Mesenchymal stem cell (in vitro differentiated cells and primary cell): ENCODE measurements around the gene SYT6.

Experiments used
- DNase-seq: peaks from one replicate; pipeline ENCODE4 v3.0.0-alpha.2; 2013
- H2AFZ ChIP-seq: one replicate; pipeline ENCODE4 v1.6.1; 2013; ENCODE audit warnings: low read depth, mild to moderate bottlenecking, control low read depth, inconsistent platforms, low read length, moderate library complexity
- H2AK5ac ChIP-seq: 2 replicates; pipeline ENCODE4 v1.6.1; 2013; ENCODE audit warnings: low read length, moderate library complexity, mild to moderate bottlenecking, inconsistent platforms; ENCODE audit not compliant: severe bottlenecking
- H2BK120ac ChIP-seq: one replicate; pipeline ENCODE4 v1.6.1; 2013; ENCODE audit warnings: low read depth, mild to moderate bottlenecking, inconsistent platforms, low read length, moderate library complexity
- H2BK12ac ChIP-seq, 2 experiments: one replicate each; pipeline ENCODE4 v1.6.1; 2013; ENCODE audit warnings: inconsistent platforms in 2 of 2, low read length in 2 of 2, mild to moderate bottlenecking in 2 of 2, moderate library complexity in 2 of 2, control low read depth in 1 of 2
- H2BK15ac ChIP-seq: one replicate; pipeline ENCODE4 v1.6.1; 2013; ENCODE audit warnings: mild to moderate bottlenecking, low read depth, inconsistent platforms; ENCODE audit not compliant: poor library complexity, severe bottlenecking
- H2BK5ac ChIP-seq: 2 replicates; pipeline ENCODE4 v1.6.1; 2013; ENCODE audit warnings: low read depth, mild to moderate bottlenecking, low read length, control low read depth, inconsistent platforms; ENCODE audit not compliant: poor library complexity, severe bottlenecking
- H3K14ac ChIP-seq, 2 experiments: one replicate each; pipeline ENCODE4 v1.6.1; 2013; ENCODE audit warnings: inconsistent platforms in 2 of 2, low read length in 2 of 2, control low read depth in 1 of 2, mild to moderate bottlenecking in 1 of 2, moderate library complexity in 1 of 2
- H3K18ac ChIP-seq, 2 experiments: one replicate each; pipeline ENCODE4 v1.6.1; 2013; ENCODE audit warnings: inconsistent platforms in 2 of 2, low read length in 2 of 2, control low read depth in 1 of 2, low read depth in 1 of 2, mild to moderate bottlenecking in 1 of 2
- H3K23ac ChIP-seq, 2 experiments: one replicate each; pipeline ENCODE4 v1.6.1; 2013; ENCODE audit warnings: inconsistent platforms in 2 of 2, low read length in 2 of 2, mild to moderate bottlenecking in 2 of 2, moderate library complexity in 2 of 2, control low read depth in 1 of 2
- H3K27ac ChIP-seq: 2 replicates; pipeline ENCODE4 v1.5.1; 2013; ENCODE audit warnings: mild to moderate bottlenecking, moderate library complexity, low read length, control low read depth, inconsistent platforms; ENCODE audit not compliant: poor library complexity, severe bottlenecking
- H3K27me3 ChIP-seq, 2 experiments: 2 replicates each; pipeline versions ENCODE4 v1.6.1 to v1.7.0; 2013; ENCODE audit warnings: low read length in 2 of 2, mild to moderate bottlenecking in 2 of 2, moderate library complexity in 2 of 2, control low read depth in 1 of 2, inconsistent platforms in 1 of 2; ENCODE audit not compliant: control insufficient read depth in 1 of 2, insufficient read depth in 1 of 2
- H3K36me3 ChIP-seq, 2 experiments: 2 replicates each; pipeline versions ENCODE4 v1.6.1 to v1.7.0; 2013; ENCODE audit warnings: low read length in 2 of 2, control low read depth in 1 of 2, inconsistent platforms in 1 of 2, low read depth in 1 of 2, mild to moderate bottlenecking in 1 of 2; ENCODE audit not compliant: insufficient read depth in 2 of 2, control insufficient read depth in 1 of 2
- H3K4ac ChIP-seq, 2 experiments: one replicate each; pipeline ENCODE4 v1.6.1; 2013; ENCODE audit warnings: inconsistent platforms in 2 of 2, low read length in 2 of 2, mild to moderate bottlenecking in 2 of 2, moderate library complexity in 2 of 2, control low read depth in 1 of 2, low read depth in 1 of 2
- H3K4me1 ChIP-seq: 2 replicates; pipeline ENCODE4 v1.6.1; 2013; ENCODE audit warnings: low read depth, low read length, control low read depth; ENCODE audit not compliant: control insufficient read depth, insufficient read depth
- H3K4me2 ChIP-seq: 2 replicates; pipeline ENCODE4 v1.6.1; 2013; ENCODE audit warnings: low read length, mild to moderate bottlenecking, inconsistent platforms; ENCODE audit not compliant: poor library complexity, severe bottlenecking
- H3K4me3 ChIP-seq, 2 experiments: 2 replicates each; pipeline versions ENCODE4 v1.5.1 to v1.7.0; 2013; ENCODE audit warnings: low read length in 2 of 2, mild to moderate bottlenecking in 2 of 2, control low read depth in 1 of 2, low read depth in 1 of 2; ENCODE audit not compliant: insufficient read depth in 1 of 2
- H3K79me1 ChIP-seq: replicated peaks from 2 replicates; pipeline ENCODE4 v1.6.1; 2013; ENCODE audit warnings: mild to moderate bottlenecking, control low read depth, low read length, inconsistent platforms; ENCODE audit not compliant: poor library complexity, severe bottlenecking
- H3K9ac ChIP-seq: 2 replicates; pipeline ENCODE4 v1.7.0; 2013; ENCODE audit warnings: mild to moderate bottlenecking, low read length, moderate library complexity
- H3K9me3 ChIP-seq: 2 replicates; pipeline ENCODE4 v1.7.0; 2013; ENCODE audit warnings: mild to moderate bottlenecking, low read length; ENCODE audit not compliant: control insufficient read depth
- H4K8ac ChIP-seq: one replicate; pipeline ENCODE4 v1.6.1; 2013; ENCODE audit warnings: inconsistent platforms, mild to moderate bottlenecking, low read length, moderate library complexity
- H4K91ac ChIP-seq: one replicate; pipeline ENCODE4 v1.6.1; 2013; ENCODE audit warnings: mild to moderate bottlenecking, low read length, inconsistent platforms
- WGBS: methylation state at CpG from one replicate; pipeline ENCODE4 v1.1.7; 2013; ENCODE audit warnings: mixed read lengths; 5-methylcytosine and 5-hydroxymethylcytosine counted together

SYT6 gene

GRCh38 chr1:114094363-114094634 lies 59.4 kb downstream of the SYT6 start:
- H2BK12ac ChIP-seq: no peak overlapping the region
- H3K79me1 ChIP-seq: no peaks in the 10 kb centered on the region
- no peak overlapping the region for H4K91ac ChIP-seq
- H3K27ac ChIP-seq: no peak overlapping the region
- H3K4me2 ChIP-seq: no peak overlapping the region
- H3K14ac ChIP-seq: no peak overlapping the region
- no peak overlapping the region for H2AK5ac ChIP-seq
- H2BK5ac ChIP-seq: no peak overlapping the region
- H3K9me3 ChIP-seq: no peaks in the 10 kb centered on the region
- H4K8ac ChIP-seq: no peak overlapping the region
- H3K23ac ChIP-seq: no peak overlapping the region
- H3K4me3 ChIP-seq: no peak overlapping the region
- no peak overlapping the region for H2BK120ac ChIP-seq
- H3K36me3 ChIP-seq: no peaks in the 10 kb centered on the region
- WGBS: 49% methylated on average over 4 of the region's 4 CpGs
- peak overlapping the region; percentile 70 for H3K9ac ChIP-seq
- no peak overlapping the region for H3K4ac ChIP-seq
- peaks cover 4% of the 10 kb centered on the region for H3K4me1 ChIP-seq
- no peak overlapping the region for H3K18ac ChIP-seq
- no peak overlapping the region for H2AFZ ChIP-seq
- H2BK15ac ChIP-seq: no peak overlapping the region
- peaks cover 22 to 51% of the 10 kb centered on the region in 2 experiments for H3K27me3 ChIP-seq
- DNase-seq: peak; percentile 1

GRCh38 chr1:114093624-114094362 lies 59.9 kb downstream of the SYT6 start:
- Histone ChIP-seq H3K4me3 (no peak overlapping the region), H3K18ac (no peak overlapping the region), H4K8ac (no peak overlapping the region)

GRCh38 chr1:114092186-114093062 lies 61.2 kb downstream of the SYT6 start:
- Histone ChIP-seq H3K27ac (no peak overlapping the region), H3K79me1 (no peaks in the 10 kb centered on the region), H3K4me1 (peaks cover 4% of the 10 kb centered on the region), H2BK120ac (no peak overlapping the region), H3K18ac (no peak overlapping the region), H4K8ac (no peak overlapping the region), H3K9ac (no peak overlapping the region), H3K36me3 (no peaks in the 10 kb centered on the region), H2AFZ (no peak overlapping the region), H3K27me3 (peaks cover 24 to 58% of the 10 kb centered on the region in 2 experiments), H2BK12ac (no peak overlapping the region), H2AK5ac (no peak overlapping the region), H3K4me2 (no peak overlapping the region), H3K4ac (no peak overlapping the region), H3K4me3 (no peak overlapping the region), H3K9me3 (no peaks in the 10 kb centered on the region), H2BK15ac (no peak overlapping the region), H2BK5ac (no peak overlapping the region), H3K23ac (no peak overlapping the region), H3K14ac (no peak overlapping the region), H4K91ac (no peak overlapping the region)
- WGBS: 71% methylated on average over 1 of the region's 3 CpGs
- no peak for DNase-seq

More at GRCh38 chr1:114093624-114094362, 59.9 kb downstream of the SYT6 start:
- Histone ChIP-seq H3K27me3 (peaks cover 17 to 52% of the 10 kb centered on the region in 2 experiments), H3K4me2 (no peak overlapping the region), H3K9ac (peak overlapping the region; percentile 70), H3K9me3 (no peaks in the 10 kb centered on the region), H2AFZ (no peak overlapping the region), H3K79me1 (no peaks in the 10 kb centered on the region), H2AK5ac (no peak overlapping the region), H2BK120ac (no peak overlapping the region), H3K36me3 (no peaks in the 10 kb centered on the region), H4K91ac (no peak overlapping the region), H3K4ac (no peak overlapping the region), H3K27ac (no peak overlapping the region), H3K14ac (no peak overlapping the region), H3K23ac (no peak overlapping the region), H2BK15ac (no peak overlapping the region), H2BK12ac (no peak overlapping the region), H3K4me1 (peaks cover 4% of the 10 kb centered on the region), H2BK5ac (no peak overlapping the region)
- WGBS: 42% methylated on average over 3 of the region's 4 CpGs
- DNase-seq: peak; percentile 9

GRCh38 chr1:114091711-114092110 lies 62.0 kb downstream of the SYT6 start:
- no peak overlapping the region for H4K8ac ChIP-seq
- no peaks in the 10 kb centered on the region for H3K79me1 ChIP-seq
- H3K36me3 ChIP-seq: no peaks in the 10 kb centered on the region
- peaks cover 4% of the 10 kb centered on the region for H3K4me1 ChIP-seq
- no peak overlapping the region for H2AFZ ChIP-seq
- H3K27me3 ChIP-seq: peaks cover 31 to 62% of the 10 kb centered on the region in 2 experiments
- no peaks in the 10 kb centered on the region for H3K9me3 ChIP-seq
- H2BK120ac ChIP-seq: no peak overlapping the region
- no peak overlapping the region for H2BK5ac ChIP-seq
- H3K14ac ChIP-seq: no peak overlapping the region
- 94% methylated on average over 10 of the region's 10 CpGs for WGBS
- H4K91ac ChIP-seq: no peak overlapping the region
- H3K23ac ChIP-seq: no peak overlapping the region
- H3K27ac ChIP-seq: no peak overlapping the region
- H2AK5ac ChIP-seq: no peak overlapping the region
- no peak overlapping the region for H3K4ac ChIP-seq
- no peak overlapping the region for H3K4me3 ChIP-seq
- H3K18ac ChIP-seq: no peak overlapping the region
- no peak overlapping the region for H2BK15ac ChIP-seq
- H3K4me2 ChIP-seq: no peak overlapping the region
- no peak overlapping the region for H2BK12ac ChIP-seq
- DNase-seq: no peak
- H3K9ac ChIP-seq: no peak overlapping the region
